Muscle of leg (tissue), 11 donors: ENCODE measurements around the gene SYT14. TPM values are rescaled to one million over a fixed set of nuclear protein-coding genes. Genes with fewer than 3 reads are reported as not detected.

Experiments used
- DNase-seq: peaks from one replicate; pipeline ENCODE4 v3.0.0; 2013
- H3K27ac ChIP-seq: one replicate; pipeline ENCODE4 v1.5.1; 2013; ENCODE audit warnings: mild to moderate bottlenecking, low read length, control low read depth
- H3K27me3 ChIP-seq: one replicate; pipeline ENCODE4 v1.6.1; 2013; ENCODE audit warnings: low read length; ENCODE audit not compliant: control insufficient read depth, insufficient read depth
- H3K36me3 ChIP-seq: one replicate; pipeline ENCODE4 v1.6.1; 2013; ENCODE audit warnings: low read length; ENCODE audit not compliant: control insufficient read depth, insufficient read depth
- H3K4me1 ChIP-seq: one replicate; pipeline ENCODE4 v1.6.1; 2013; ENCODE audit warnings: low read length; ENCODE audit not compliant: control insufficient read depth, insufficient read depth
- H3K4me3 ChIP-seq: one replicate; pipeline ENCODE4 v1.5.1; 2013; ENCODE audit warnings: low read length, control low read depth
- H3K9me3 ChIP-seq: replicated peaks from 2 replicates; pipeline ENCODE4 v1.6.1; 2013; ENCODE audit warnings: low read depth, low read length; ENCODE audit not compliant: control insufficient read depth
- WGBS: methylation state at CpG from one replicate; pipeline ENCODE4 v1.1.5; 2013; ENCODE audit warnings: missing lambda C conversion rate; ENCODE audit not compliant: insufficient coverage; 5-methylcytosine and 5-hydroxymethylcytosine counted together
- polyA plus RNA-seq, 8 donors: library from polyadenylated mRNA; unstranded; fragments of 120-200 nt; gene quantifications; one replicate each; pipeline versions ENCODE4 v1.2.1 to v1.2.3, GENCODE V29; 2013; ENCODE audit warnings: inconsistent platforms in 1 of 8, low replicate concordance in 1 of 8; ENCODE audit not compliant: insufficient read length in 8 of 8, insufficient read depth in 1 of 8
- total RNA-seq: library from RNA; stranded (reverse); fragments of 120-200 nt; gene quantifications from one replicate; pipeline ENCODE4 v1.2.4, GENCODE V29; 2013

SYT14 gene
- total and polyA plus RNA-seq, 9 donors, result 0.57 to 3.0 (median 1.3) TPM

DNA sequence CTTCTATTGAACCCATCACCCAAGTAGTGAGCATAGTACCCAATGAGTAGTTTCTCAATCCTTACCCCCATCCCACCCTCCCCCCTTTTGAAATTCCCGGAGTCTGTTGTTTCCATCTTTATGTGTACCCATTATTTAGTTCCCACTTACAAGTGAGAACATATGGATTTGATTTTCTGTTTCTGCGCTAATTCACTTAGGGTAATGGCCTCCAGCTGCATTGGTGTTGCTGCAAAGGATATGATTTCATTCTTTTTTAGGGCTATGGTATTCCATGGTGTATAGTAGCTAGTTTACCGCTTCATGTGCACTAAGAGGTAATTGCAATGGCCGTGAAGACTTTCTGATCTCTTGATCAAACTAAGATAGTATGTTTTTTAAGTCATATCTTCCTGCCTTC is 187.1 kb downstream of the SYT14 start:
- Histone ChIP-seq H3K4me3 (no peak overlapping the region), H3K27ac (no peak overlapping the region), H3K4me1 (no peaks in the 10 kb centered on the region), H3K9me3 (no peaks in the 10 kb centered on the region), H3K27me3 (no peaks in the 10 kb centered on the region), H3K36me3 (no peaks in the 10 kb centered on the region)
- peak; percentile 5 for DNase-seq
- WGBS, result no CpG with 5 or more reads among the region's 4 CpGs

DNA sequence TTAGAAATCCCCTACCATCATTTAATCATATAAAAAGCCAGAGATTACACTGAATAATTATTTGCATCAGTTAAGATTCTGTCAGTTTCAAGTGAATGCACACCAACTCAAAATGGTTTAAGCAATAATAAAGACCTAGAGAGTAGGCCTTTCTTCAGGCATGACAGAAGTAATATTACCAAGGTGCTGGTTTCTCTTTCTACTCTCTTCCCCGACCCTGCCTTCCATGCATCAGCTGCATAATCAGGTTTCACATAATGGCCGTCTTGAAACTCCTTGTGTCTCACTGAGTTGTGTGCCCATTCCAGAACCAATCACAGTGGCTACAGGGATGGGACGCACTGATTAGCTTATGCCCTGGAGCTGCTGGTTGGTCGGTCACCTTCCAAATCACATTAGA is 191.1 kb downstream of the SYT14 start:
- no peak overlapping the region for H3K27ac ChIP-seq
- H3K4me3 ChIP-seq, result no peak overlapping the region
- no peaks in the 10 kb centered on the region for H3K27me3 ChIP-seq
- no peaks in the 10 kb centered on the region for H3K4me1 ChIP-seq
- no peaks in the 10 kb centered on the region for H3K36me3 ChIP-seq
- no peak for DNase-seq
- no peaks in the 10 kb centered on the region for H3K9me3 ChIP-seq
- WGBS, result 90% methylated on average over 2 of the region's 4 CpGs

DNA sequence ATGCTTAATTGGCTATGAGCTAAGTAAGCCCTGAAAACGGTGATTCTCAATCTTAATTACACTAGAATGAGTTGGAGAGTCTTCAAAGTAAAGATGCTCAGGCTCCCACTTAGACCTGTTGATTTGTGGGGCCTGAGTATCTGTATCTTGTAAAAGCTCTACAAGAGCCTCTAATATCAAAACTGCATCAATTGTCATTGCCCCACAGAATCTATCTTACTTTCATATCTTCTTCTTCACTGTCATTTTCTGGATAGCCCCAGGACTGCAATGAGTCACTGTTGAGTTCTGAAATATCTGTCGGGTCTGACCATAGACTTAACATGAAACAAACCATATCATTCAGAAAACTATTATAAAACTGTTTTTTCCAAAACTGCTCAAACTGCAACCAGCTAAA is 191.7 kb downstream of the SYT14 start:
- no peak for DNase-seq
- no peaks in the 10 kb centered on the region for H3K27me3 ChIP-seq
- no peak overlapping the region for H3K27ac ChIP-seq
- 57% methylated on average over 1 of the region's 2 CpGs for WGBS
- H3K9me3 ChIP-seq, result no peaks in the 10 kb centered on the region
- H3K36me3 ChIP-seq, result no peaks in the 10 kb centered on the region
- no peaks in the 10 kb centered on the region for H3K4me1 ChIP-seq
- H3K4me3 ChIP-seq, result no peak overlapping the region

DNA sequence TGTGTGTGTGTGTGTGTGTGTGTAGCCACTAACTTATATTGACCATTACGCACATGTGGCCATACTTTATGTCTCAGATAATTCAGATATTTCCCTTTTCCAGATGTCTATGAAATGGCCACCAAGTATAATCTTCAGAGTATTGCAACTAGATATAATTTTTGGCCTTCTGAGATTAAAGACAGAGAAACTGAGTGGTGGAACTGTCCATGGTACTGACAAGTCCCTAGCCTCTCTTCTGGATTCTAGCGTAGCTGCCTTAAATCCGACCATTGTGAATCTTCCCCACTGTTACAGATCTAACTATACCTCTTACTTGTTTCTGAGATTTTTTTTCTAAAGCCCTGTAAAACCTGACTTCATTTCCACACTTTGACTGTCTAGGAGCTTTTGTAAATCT is 194.6 kb downstream of the SYT14 start:
- H3K27me3 ChIP-seq, result no peaks in the 10 kb centered on the region
- H3K36me3 ChIP-seq, result no peaks in the 10 kb centered on the region
- no peak overlapping the region for H3K27ac ChIP-seq
- no peaks in the 10 kb centered on the region for H3K9me3 ChIP-seq
- WGBS, result 10% methylated on average over 2 of the region's 3 CpGs
- DNase-seq, result peak; percentile 59
- H3K4me1 ChIP-seq, result no peaks in the 10 kb centered on the region
- H3K4me3 ChIP-seq, result no peak overlapping the region

DNA sequence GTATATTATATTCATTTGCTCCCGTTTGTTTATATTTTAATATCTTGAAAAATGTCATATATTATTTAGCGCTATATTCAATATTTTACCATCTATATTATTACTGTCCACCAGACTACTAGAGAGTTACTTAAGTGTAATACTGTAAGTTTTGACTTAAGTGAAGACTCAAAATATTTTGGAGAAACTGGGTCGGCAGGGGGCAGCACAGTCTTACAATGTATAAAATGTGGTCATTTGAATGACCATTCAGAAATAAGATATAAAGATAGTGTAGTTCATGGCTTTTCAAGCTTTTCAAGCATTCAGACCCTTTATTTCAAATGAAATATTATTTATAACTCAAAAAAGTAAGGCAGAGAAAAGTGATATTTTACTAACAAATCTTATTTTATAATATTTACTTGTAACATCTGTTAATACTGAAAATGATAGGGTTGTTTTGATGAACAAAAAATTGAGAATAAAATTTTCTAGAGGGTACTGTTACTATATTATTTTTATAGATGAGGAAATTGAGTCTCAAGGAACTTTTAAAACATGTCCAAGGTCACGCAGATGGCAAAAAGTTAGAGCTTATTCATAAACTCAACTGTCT is 205.5 kb downstream of the SYT14 start:
- Histone ChIP-seq H3K36me3 (no peaks in the 10 kb centered on the region), H3K27ac (no peak overlapping the region), H3K27me3 (no peaks in the 10 kb centered on the region), H3K9me3 (no peaks in the 10 kb centered on the region), H3K4me3 (no peak overlapping the region), H3K4me1 (no peaks in the 10 kb centered on the region)
- peak; percentile 77 for DNase-seq
- WGBS, result no CpG with 5 or more reads among the region's 4 CpGs

DNA sequence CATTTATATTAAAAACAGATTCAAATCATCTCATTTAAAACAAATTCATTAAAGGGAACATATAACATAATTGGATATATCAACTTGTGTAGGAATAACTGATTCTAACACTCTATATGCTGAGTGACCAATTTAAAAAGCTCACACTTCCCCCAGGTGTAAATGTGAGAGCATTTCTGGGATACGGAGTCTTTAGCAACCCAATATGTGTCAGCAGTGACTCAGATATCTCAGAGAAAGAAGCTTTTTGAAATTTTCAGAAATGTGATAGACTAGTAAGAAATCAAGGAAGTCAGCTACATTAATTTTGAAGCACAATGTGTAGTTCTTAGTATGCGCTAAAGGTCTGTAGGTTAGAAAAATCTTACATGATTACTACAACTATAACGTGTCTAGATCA is 206.7 kb downstream of the SYT14 start:
- Histone ChIP-seq H3K4me3 (no peak overlapping the region), H3K36me3 (no peaks in the 10 kb centered on the region), H3K9me3 (no peaks in the 10 kb centered on the region), H3K27ac (no peak overlapping the region), H3K4me1 (no peaks in the 10 kb centered on the region), H3K27me3 (no peaks in the 10 kb centered on the region)
- DNase-seq, result no peak
- WGBS, result 100% methylated on average over 1 of the region's 3 CpGs

DNA sequence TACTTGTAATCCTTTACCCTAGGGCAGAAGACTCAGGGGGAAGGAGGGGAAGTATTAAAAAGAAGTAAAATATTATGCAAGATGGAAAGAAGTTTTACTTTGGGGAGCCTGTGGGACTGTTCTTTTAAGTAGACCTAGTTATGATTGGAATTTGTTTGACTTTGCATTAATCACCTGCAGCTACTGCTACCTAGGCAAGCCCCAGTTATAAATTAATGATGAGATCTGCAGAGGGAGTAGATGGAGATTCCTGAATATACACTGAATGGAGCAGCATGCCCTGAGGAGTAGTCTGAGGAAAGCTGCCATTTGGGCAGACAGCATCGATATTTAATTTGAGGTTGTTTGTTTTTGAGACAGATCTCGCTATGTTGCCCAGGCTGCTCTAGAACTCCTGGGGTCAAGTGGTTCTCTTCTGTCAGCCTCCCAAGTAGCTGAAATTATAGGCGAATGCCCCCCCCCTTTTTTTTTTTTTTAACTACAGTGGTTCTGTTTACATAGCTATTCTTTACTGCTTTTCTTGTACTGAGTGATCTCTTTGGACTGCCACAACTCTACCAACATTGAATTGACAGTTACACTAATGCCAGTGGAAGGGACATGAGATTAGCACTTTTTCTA is 213.1 kb downstream of the SYT14 start:
- Histone ChIP-seq H3K4me1 (no peaks in the 10 kb centered on the region), H3K36me3 (no peaks in the 10 kb centered on the region), H3K27ac (no peak overlapping the region), H3K4me3 (no peak overlapping the region), H3K27me3 (no peaks in the 10 kb centered on the region), H3K9me3 (no peaks in the 10 kb centered on the region)
- WGBS, result no CpG with 5 or more reads among the region's 3 CpGs
- DNase-seq, result no peak

DNA sequence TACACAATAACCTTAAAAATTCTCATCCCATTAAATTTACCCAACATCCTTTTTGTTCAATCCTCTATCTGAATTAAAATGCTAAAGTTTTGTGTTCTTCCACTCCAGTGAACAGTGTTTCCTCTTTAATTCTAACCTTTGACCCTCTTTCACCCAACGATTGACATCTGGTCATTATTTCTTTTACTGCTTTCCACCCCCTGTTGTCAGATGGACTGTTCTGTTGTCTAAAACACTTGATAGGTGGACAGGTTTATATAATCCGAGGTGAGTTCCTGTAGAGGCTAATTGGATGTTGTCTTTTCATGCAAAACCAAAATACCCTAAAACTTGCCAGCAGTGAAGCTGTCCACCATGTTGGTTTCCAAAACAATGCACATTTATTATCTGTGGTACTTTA is 221.2 kb downstream of the SYT14 start:
- no CpG with 5 or more reads among the region's 2 CpGs for WGBS
- DNase-seq, result no peak
- Histone ChIP-seq H3K4me3 (no peak overlapping the region), H3K9me3 (no peaks in the 10 kb centered on the region), H3K36me3 (no peaks in the 10 kb centered on the region), H3K4me1 (no peaks in the 10 kb centered on the region), H3K27me3 (no peaks in the 10 kb centered on the region), H3K27ac (no peak overlapping the region)

DNA sequence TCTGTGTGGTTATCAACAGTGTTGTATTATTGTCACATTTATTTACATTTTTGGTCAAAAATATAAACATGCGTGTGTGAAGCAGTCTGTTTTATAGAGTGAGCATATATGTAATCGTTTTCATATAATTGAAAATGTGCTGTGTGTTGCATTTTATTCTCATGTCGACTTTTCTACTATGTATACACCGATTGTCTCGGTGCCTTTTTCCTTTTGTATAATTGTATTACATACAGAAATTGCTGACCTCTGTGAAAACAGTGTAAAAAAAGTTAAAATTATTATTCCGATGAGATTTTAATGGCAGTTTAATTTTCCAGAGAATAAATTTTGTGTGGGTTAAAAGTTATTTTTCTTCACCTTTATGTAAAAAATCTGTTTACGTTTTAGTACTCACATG is 232.2 kb downstream of the SYT14 start:
- H3K36me3 ChIP-seq, result no peaks in the 10 kb centered on the region
- H3K9me3 ChIP-seq, result no peaks in the 10 kb centered on the region
- DNase-seq, result no peak
- H3K27ac ChIP-seq, result no peak overlapping the region
- whole genome bisulfite sequencing, result no CpG with 5 or more reads among the region's 7 CpGs
- no peaks in the 10 kb centered on the region for H3K4me1 ChIP-seq
- H3K27me3 ChIP-seq, result no peaks in the 10 kb centered on the region
- no peak overlapping the region for H3K4me3 ChIP-seq

DNA sequence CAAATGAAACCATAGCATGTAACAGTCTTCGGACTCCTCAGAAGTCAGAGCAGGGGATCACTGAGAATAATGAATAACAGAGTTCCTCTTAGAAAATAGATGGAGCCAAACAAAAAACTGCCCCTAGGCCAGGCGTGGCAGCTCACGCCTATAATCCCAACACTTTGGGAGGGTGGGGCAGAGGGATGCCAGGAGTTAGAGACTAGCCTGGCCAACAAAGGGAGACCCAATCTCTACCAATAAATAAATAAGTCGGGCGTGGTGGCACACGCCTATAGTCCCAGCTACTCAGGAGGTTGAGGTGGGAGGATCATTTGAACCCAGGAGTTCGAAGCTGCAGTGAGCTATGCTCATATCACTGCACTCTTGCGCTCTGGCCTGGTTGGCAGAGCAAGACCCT is 236.1 kb downstream of the SYT14 start:
- DNase-seq, result no peak
- no peaks in the 10 kb centered on the region for H3K4me1 ChIP-seq
- no peaks in the 10 kb centered on the region for H3K27me3 ChIP-seq
- H3K4me3 ChIP-seq, result no peak overlapping the region
- H3K9me3 ChIP-seq, result no peaks in the 10 kb centered on the region
- no peak overlapping the region for H3K27ac ChIP-seq
- H3K36me3 ChIP-seq, result no peaks in the 10 kb centered on the region
- no CpG with 5 or more reads among the region's 8 CpGs for WGBS

DNA sequence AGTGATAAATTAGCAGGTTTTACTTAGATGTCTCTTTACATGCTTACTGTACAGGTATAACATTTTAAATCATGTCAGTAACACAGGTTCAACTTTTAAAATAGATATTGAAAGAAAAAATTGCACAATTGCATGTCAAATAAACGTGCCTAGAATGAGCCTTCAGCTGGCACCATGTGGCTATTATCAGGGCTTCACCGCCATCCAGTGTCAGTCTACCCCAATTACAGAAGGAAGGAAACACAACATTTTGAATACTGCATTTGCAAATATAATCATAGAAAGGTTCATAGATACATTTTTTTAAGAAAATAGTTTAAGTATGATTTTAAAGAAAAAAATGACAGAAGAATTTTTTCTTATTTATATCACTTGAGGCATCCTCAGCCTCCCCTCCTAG is 247.0 kb downstream of the SYT14 start:
- Histone ChIP-seq H3K27ac (no peak overlapping the region), H3K9me3 (no peaks in the 10 kb centered on the region), H3K4me1 (no peaks in the 10 kb centered on the region), H3K36me3 (no peaks in the 10 kb centered on the region), H3K4me3 (no peak overlapping the region), H3K27me3 (no peaks in the 10 kb centered on the region)
- DNase-seq, result no peak
- WGBS, result no CpG with 5 or more reads among the region's 2 CpGs
